ENCODE results near the gene PCOLCE2. TPM values are rescaled to one million over a fixed set of nuclear protein-coding genes. Genes with fewer than 3 reads are reported as not detected.

The PCOLCE2 gene
- total and polyA plus RNA-seq, 8 donors = 1.3 to 21.2 (median 2.9) TPM

GRCh38 chr3:142904639-142905436, 16.0 kb upstream of the PCOLCE2 start:
- Histone ChIP-seq H3K4me3 (no peak overlapping the region), H3K9me3 (no peaks in the 10 kb centered on the region), H3K27ac (peak overlapping the region in 1 of 2 donors; percentile 40), H3K4me1 (peaks cover 0 to 3% of the 10 kb centered on the region in 2 donors), H3K27me3 (no peaks in the 10 kb centered on the region), H3K36me3 (no peaks in the 10 kb centered on the region)
- intact Hi-C loops (cut with DNase I) = no loop called here
- DNase-seq = no peak
- peak; percentile 78 for ATAC-seq
- TF ChIP-seq, protein P1, sequence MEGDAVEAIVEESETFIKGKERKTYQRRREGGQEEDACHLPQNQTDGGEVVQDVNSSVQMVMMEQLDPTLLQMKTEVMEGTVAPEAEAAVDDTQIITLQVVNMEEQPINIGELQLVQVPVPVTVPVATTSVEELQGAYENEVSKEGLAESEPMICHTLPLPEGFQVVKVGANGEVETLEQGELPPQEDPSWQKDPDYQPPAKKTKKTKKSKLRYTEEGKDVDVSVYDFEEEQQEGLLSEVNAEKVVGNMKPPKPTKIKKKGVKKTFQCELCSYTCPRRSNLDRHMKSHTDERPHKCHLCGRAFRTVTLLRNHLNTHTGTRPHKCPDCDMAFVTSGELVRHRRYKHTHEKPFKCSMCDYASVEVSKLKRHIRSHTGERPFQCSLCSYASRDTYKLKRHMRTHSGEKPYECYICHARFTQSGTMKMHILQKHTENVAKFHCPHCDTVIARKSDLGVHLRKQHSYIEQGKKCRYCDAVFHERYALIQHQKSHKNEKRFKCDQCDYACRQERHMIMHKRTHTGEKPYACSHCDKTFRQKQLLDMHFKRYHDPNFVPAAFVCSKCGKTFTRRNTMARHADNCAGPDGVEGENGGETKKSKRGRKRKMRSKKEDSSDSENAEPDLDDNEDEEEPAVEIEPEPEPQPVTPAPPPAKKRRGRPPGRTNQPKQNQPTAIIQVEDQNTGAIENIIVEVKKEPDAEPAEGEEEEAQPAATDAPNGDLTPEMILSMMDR (IDR thresholded peaks at IDR 0.05) = no peak

DNA sequence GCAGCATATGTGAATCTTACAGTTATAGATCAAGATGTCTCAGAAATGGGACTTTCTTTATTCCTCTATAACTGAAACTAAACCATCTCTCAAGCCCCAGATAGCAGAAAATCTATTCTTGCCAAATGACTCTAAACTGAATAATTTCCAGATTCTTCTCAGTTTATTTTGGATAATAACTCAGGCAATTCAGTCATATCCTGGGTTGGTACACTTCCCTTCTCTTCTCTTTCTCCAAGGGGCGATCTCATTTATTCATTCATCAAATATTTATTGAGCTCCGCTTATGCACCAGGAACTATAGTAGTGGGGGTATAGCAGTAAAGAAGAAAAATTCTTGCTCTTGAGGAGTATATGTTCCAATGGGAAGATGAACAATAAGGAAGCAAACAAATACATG, 13.5 kb upstream of the PCOLCE2 start:
- Histone ChIP-seq H3K9me3 (no peaks in the 10 kb centered on the region), H3K36me3 (no peaks in the 10 kb centered on the region), H3K4me1 (peaks cover 0 to 3% of the 10 kb centered on the region in 2 donors), H3K27me3 (no peaks in the 10 kb centered on the region), H3K27ac (no peak overlapping the region), H3K4me3 (no peak overlapping the region)
- TF ChIP-seq, protein P1 (IDR thresholded peaks at IDR 0.05) = no peak
- DNase-seq = no peak
- ATAC-seq = no peak
- intact Hi-C loops (cut with DNase I) = no loop called here

DNA sequence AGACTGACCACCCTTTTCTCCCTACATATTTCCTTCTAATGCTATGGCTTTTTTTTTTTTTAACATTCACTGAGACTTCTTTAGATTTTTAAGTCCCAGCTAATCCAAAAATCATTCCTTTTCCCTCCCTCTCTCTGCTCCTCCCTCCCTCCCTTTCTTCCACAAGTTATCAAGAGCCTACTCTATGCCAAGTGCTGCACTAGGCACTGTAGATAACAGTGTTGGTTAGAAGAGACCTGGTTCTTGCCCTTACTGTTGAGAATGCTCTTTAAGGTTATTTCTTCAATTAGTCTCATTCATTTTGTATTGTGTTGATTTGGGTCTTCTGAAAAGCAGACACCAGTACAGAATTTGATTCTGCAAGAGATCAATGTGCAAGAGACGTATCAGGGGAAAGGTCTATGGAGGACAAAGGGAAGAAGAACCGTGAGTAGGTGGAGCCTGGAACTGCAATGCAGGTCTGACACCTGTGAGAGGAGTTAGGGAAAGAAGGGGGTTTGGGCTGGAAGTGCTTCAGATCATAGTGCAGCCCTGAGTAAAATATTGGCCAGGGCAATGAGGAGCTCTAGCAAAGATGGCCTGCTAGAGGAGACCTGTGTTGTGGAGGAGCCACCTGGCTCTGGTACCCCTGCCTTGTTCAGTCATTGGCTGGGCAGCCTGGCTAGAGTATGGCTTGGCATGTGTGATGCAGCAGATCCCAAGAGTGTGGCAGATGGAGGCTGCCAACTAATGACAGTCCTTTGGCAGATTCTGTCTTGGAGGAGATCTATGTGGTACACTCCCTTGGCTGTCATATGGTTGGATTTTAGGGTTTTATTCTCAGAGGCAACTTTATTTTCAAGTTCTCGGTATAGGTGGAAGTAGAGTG, 9.7 kb upstream of the PCOLCE2 start:
- H3K27me3 ChIP-seq = no peaks in the 10 kb centered on the region

DNA sequence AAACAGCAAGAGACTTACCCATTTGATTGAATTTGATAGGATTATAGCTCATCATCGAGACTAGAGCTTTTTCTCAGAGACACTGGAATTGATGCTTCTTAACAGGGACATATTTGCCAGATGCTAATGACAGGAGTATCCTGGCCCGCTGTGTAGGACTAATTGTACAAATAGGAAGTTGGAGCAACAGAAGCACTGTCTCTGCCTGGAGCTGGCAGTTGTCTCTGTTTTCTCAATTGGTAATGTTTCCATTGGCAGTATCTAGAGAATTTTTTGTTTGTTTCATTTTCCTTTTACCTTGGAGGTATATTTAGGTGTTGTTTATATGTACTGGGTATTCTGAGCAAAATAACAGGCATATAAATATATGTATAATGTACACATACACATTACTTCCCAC, 8.9 kb upstream of the PCOLCE2 start:
- TF ChIP-seq, protein P1 (IDR thresholded peaks at IDR 0.05) = no peak
- ATAC-seq (no peak), DNase-seq (no peak)
- H3K4me3 ChIP-seq = no peak overlapping the region
- H3K27ac ChIP-seq = no peak overlapping the region
- H3K36me3 ChIP-seq = no peaks in the 10 kb centered on the region
- H3K27me3 ChIP-seq = no peaks in the 10 kb centered on the region
- intact Hi-C loops (cut with DNase I) = no loop called here
- no peaks in the 10 kb centered on the region for H3K9me3 ChIP-seq
- H3K4me1 ChIP-seq = no peaks in the 10 kb centered on the region

More for the DNA sequence above, 9.7 kb upstream of the PCOLCE2 start:
- no peak for ATAC-seq
- intact Hi-C loops (cut with DNase I) = no loop called here
- H3K4me1 ChIP-seq = no peaks in the 10 kb centered on the region
- no peaks in the 10 kb centered on the region for H3K9me3 ChIP-seq
- H3K36me3 ChIP-seq = no peaks in the 10 kb centered on the region
- DNase-seq = no peak
- TF ChIP-seq, protein P1 (IDR thresholded peaks at IDR 0.05) = no peak
- H3K4me3 ChIP-seq = no peak overlapping the region
- no peak overlapping the region for H3K27ac ChIP-seq

DNA sequence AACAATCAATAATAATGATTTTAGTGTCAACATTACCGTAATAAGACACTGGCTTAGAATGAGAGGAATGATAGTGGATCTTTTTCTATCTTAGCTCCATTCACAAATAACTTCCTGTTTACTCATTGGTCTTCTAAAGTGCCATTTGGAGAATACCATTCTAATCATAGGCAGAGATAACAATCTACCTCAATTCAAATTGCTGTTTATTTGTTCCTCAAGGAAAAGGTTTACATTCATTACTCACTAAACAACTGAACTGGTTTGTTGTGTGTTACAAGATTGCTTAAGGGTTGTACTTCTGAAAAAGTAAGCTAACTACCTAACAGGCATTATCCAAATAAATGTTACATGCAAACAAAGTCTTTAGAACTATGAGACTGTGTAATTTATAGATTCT, 8.1 kb upstream of the PCOLCE2 start:
- intact Hi-C loops (cut with DNase I) = no loop called here
- H3K9me3 ChIP-seq = no peaks in the 10 kb centered on the region
- ATAC-seq = no peak
- no peaks in the 10 kb centered on the region for H3K27me3 ChIP-seq
- TF ChIP-seq, protein P1 (IDR thresholded peaks at IDR 0.05) = no peak
- H3K27ac ChIP-seq = no peak overlapping the region
- DNase-seq = no peak
- H3K4me3 ChIP-seq = no peak overlapping the region
- no peaks in the 10 kb centered on the region for H3K4me1 ChIP-seq
- no peaks in the 10 kb centered on the region for H3K36me3 ChIP-seq

All from left lung (tissue), 10 donors.